Stimulated activated memory B cell treated with anti-CD40 and anti-IgM and Interleukin-4, amounts not matched to agents 10 μg/mL and 1 μg/mL and 100 μg/mL, for 72 hours (primary cell): ENCODE data around the gene NTRK3.

Experiments used
- ATAC-seq: fragments of 150-1000 bp; cut with Tn5 transposase; 2 replicates; pipeline ENCODE4 v1.10.0; 2021
- H3K27ac Mint-ChIP-seq: one replicate; pipeline ENCODE4 v1.8.0; 2022; ENCODE audit warnings: mild to moderate bottlenecking, mixed read lengths
- H3K27me3 Mint-ChIP-seq: one replicate; pipeline ENCODE4 v1.8.0; 2022; ENCODE audit warnings: mixed read lengths
- H3K36me3 Mint-ChIP-seq: one replicate; pipeline ENCODE4 v1.8.0; 2022; ENCODE audit warnings: mixed read lengths
- H3K4me1 Mint-ChIP-seq: one replicate; pipeline ENCODE4 v1.8.0; 2022; ENCODE audit warnings: mixed read lengths
- H3K4me3 Mint-ChIP-seq: one replicate; pipeline ENCODE4 v1.8.0; 2022; ENCODE audit warnings: mild to moderate bottlenecking, moderate library complexity, mixed read lengths
- H3K9me3 Mint-ChIP-seq: one replicate; pipeline ENCODE4 v1.8.0; 2022; ENCODE audit warnings: mixed read lengths

Gene NTRK3

GRCh38 chr15:88188300-88188699 is 68.2 kb downstream of the NTRK3 start:
- ATAC-seq: no peak
- no peak overlapping the region for H3K27ac Mint-ChIP-seq
- H3K36me3 Mint-ChIP-seq: no peaks in the 10 kb centered on the region
- peaks cover 39% of the 10 kb centered on the region for H3K27me3 Mint-ChIP-seq
- no peaks in the 10 kb centered on the region for H3K4me1 Mint-ChIP-seq
- no peak overlapping the region for H3K4me3 Mint-ChIP-seq
- H3K9me3 Mint-ChIP-seq: no peaks in the 10 kb centered on the region

GRCh38 chr15:88187195-88187594 is 69.3 kb downstream of the NTRK3 start:
- no peak for ATAC-seq
- Mint-ChIP-seq H3K27me3 (peaks cover 30% of the 10 kb centered on the region), H3K36me3 (no peaks in the 10 kb centered on the region), H3K4me3 (no peak overlapping the region), H3K9me3 (no peaks in the 10 kb centered on the region), H3K4me1 (no peaks in the 10 kb centered on the region), H3K27ac (no peak overlapping the region)

DNA sequence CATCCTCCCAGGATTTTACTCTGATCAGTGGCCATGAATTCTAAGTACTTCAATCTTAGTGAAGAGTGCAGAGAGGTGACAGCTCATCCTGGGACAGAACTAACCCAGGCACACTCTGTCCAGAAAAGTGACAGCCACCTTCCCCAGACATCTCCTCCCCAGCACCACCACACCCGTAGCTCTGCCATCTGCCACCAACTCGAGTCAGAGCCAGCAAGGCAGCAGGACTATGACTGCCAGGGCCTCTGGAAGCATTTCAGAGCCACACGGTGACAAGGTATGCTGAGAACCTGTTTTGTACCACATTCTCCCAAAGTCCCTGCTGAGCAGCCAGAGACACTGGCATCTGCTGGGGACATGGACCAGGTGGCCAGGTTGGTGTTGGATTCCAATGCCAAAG is 71.0 kb downstream of the NTRK3 start:
- ATAC-seq: no peak
- H3K36me3 Mint-ChIP-seq: no peaks in the 10 kb centered on the region
- H3K9me3 Mint-ChIP-seq: no peaks in the 10 kb centered on the region
- H3K27me3 Mint-ChIP-seq: peaks cover 28% of the 10 kb centered on the region
- no peak overlapping the region for H3K27ac Mint-ChIP-seq
- no peaks in the 10 kb centered on the region for H3K4me1 Mint-ChIP-seq
- H3K4me3 Mint-ChIP-seq: no peak overlapping the region

DNA sequence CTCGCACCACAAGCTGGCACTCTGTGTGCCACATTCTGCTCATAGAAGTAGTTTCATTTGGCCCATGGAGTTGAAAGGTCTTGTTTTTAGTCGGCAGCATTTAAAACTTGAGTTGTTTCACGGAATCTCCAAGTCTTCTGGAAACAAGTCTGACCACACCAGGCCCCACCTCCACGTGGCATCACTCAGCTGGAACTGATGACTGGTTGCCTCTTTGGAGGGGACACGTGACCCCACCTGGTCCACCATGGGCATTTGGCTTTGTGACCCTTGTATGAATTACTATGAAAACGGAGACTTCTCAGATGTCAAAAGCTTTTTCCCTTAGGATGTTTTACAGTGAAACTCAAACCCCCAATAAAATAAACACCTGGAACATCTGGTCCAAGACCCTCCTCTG is 74.9 kb downstream of the NTRK3 start:
- ATAC-seq: no peak
- Mint-ChIP-seq H3K27me3 (peaks cover 26% of the 10 kb centered on the region), H3K4me1 (peaks cover 23% of the 10 kb centered on the region), H3K36me3 (no peaks in the 10 kb centered on the region), H3K27ac (no peak overlapping the region), H3K4me3 (no peak overlapping the region), H3K9me3 (no peaks in the 10 kb centered on the region)

- H3K27ac Mint-ChIP-seq: peak overlapping the region; percentile 56
- H3K9me3 Mint-ChIP-seq: no peaks in the 10 kb centered on the region
- peaks cover 27% of the 10 kb centered on the region for H3K4me1 Mint-ChIP-seq
- H3K4me3 Mint-ChIP-seq: no peak overlapping the region
- peak; percentile 81 for ATAC-seq
- H3K27me3 Mint-ChIP-seq: peaks cover 12% of the 10 kb centered on the region
- H3K36me3 Mint-ChIP-seq: no peaks in the 10 kb centered on the region
These were observed 77.0 kb downstream of the NTRK3 start for GRCh38 chr15:88179562-88179961.

GRCh38 chr15:88178631-88179030 is 77.9 kb downstream of the NTRK3 start:
- peaks cover 29% of the 10 kb centered on the region for H3K4me1 Mint-ChIP-seq

GRCh38 chr15:88177451-88177850 is 79.1 kb downstream of the NTRK3 start:
- no peak for ATAC-seq
- H3K9me3 Mint-ChIP-seq: no peaks in the 10 kb centered on the region
- no peaks in the 10 kb centered on the region for H3K36me3 Mint-ChIP-seq
- H3K27me3 Mint-ChIP-seq: peaks cover 2% of the 10 kb centered on the region
- peaks cover 31% of the 10 kb centered on the region for H3K4me1 Mint-ChIP-seq
- no peak overlapping the region for H3K4me3 Mint-ChIP-seq
- no peak overlapping the region for H3K27ac Mint-ChIP-seq

More at GRCh38 chr15:88178631-88179030, 77.9 kb downstream of the NTRK3 start:
- H3K9me3 Mint-ChIP-seq: no peaks in the 10 kb centered on the region
- ATAC-seq: peak; percentile 80
- H3K27ac Mint-ChIP-seq: peak overlapping the region; percentile 56
- H3K27me3 Mint-ChIP-seq: peaks cover 2% of the 10 kb centered on the region
- peak overlapping the region; percentile 10 for H3K4me3 Mint-ChIP-seq
- no peaks in the 10 kb centered on the region for H3K36me3 Mint-ChIP-seq

DNA sequence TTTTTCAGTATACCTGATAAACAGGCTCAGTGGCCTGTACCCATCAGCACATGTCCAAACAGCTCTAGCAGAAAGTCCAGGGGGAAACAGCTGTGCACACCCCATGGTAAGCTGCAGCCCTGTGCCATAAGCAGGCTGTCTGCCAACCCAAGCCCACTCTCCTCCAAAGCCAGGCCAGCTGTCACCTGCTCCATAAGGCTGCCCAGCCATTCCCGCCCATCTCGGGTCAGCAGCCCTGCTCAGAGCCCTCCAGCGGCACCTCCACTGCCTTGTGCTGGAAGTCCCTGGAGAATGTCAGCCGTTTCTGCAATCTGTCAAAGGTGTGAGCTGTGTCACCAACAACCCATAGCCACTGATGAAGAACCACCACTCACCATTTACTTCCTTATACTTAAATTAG is 82.0 kb downstream of the NTRK3 start:
- peaks cover 6% of the 10 kb centered on the region for H3K27me3 Mint-ChIP-seq
- no peak for ATAC-seq
- no peak overlapping the region for H3K4me3 Mint-ChIP-seq
- H3K27ac Mint-ChIP-seq: no peak overlapping the region
- H3K9me3 Mint-ChIP-seq: no peaks in the 10 kb centered on the region
- no peaks in the 10 kb centered on the region for H3K36me3 Mint-ChIP-seq
- H3K4me1 Mint-ChIP-seq: peaks cover 33% of the 10 kb centered on the region

DNA sequence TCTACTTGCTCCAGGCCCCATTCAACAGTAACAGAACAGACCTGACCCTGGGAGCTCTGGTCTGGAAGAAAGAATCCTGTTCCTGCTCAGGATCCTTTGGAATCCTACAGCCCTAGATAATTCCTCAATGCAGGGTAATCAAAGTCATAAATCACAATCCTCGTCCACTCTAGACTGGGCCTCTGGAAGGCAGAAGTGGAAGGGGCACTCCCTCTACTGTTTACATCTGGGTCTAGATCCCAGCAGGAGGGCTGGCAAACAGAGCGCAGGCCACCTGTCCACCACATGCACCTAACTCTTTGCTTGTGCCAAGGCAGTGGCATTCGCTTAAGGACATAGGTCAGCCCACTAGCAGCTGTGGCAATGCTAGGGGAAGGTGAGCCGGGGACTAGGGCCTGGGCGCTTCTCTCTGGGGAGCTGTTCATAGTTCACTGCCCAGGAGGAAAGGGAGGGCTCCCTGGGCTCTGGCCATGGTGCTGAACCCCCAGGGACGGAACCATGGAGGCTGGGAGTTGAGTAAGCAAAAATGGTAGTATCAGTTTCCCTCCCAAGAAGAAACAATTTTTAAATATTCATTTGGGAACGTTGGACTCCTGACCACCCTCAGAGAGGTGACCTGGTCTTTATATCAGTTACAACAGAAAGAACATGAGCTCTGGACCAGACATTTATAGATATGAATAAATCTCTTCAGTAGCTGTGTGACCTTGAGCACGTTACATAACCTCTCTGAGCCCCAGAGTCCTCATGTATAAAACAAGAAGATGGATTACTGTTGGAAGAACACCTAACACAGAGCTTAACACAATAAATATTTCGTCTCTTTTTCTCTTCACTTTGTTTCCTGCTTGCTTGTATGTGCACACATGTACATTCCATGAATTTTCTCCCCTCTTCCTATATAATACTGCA is 90.2 kb downstream of the NTRK3 start:
- H3K27ac Mint-ChIP-seq: no peak overlapping the region
- H3K36me3 Mint-ChIP-seq: no peaks in the 10 kb centered on the region
- peak; percentile 75 for ATAC-seq
- no peaks in the 10 kb centered on the region for H3K4me1 Mint-ChIP-seq
- H3K27me3 Mint-ChIP-seq: peaks cover 14% of the 10 kb centered on the region
- H3K9me3 Mint-ChIP-seq: no peaks in the 10 kb centered on the region
- H3K4me3 Mint-ChIP-seq: no peak overlapping the region

- Mint-ChIP-seq H3K36me3 (no peaks in the 10 kb centered on the region), H3K27me3 (peaks cover 8% of the 10 kb centered on the region), H3K4me1 (no peaks in the 10 kb centered on the region), H3K4me3 (no peak overlapping the region), H3K9me3 (no peaks in the 10 kb centered on the region), H3K27ac (no peak overlapping the region)
- ATAC-seq: no peak
These were observed 94.9 kb downstream of the NTRK3 start for GRCh38 chr15:88161636-88162035.

GRCh38 chr15:88155310-88155709 is 101.2 kb downstream of the NTRK3 start:
- no peak overlapping the region for H3K4me3 Mint-ChIP-seq
- H3K9me3 Mint-ChIP-seq: no peaks in the 10 kb centered on the region
- H3K36me3 Mint-ChIP-seq: no peaks in the 10 kb centered on the region
- H3K4me1 Mint-ChIP-seq: no peaks in the 10 kb centered on the region
- ATAC-seq: no peak
- no peaks in the 10 kb centered on the region for H3K27me3 Mint-ChIP-seq
- H3K27ac Mint-ChIP-seq: no peak overlapping the region

- H3K27ac Mint-ChIP-seq: no peak overlapping the region
These were observed 103.9 kb downstream of the NTRK3 start for GRCh38 chr15:88152672-88153071.

GRCh38 chr15:88147760-88148159 is 108.8 kb downstream of the NTRK3 start:
- Mint-ChIP-seq H3K36me3 (no peaks in the 10 kb centered on the region), H3K4me1 (no peaks in the 10 kb centered on the region), H3K9me3 (no peaks in the 10 kb centered on the region), H3K4me3 (no peak overlapping the region), H3K27ac (no peak overlapping the region), H3K27me3 (no peaks in the 10 kb centered on the region)
- no peak for ATAC-seq

More at GRCh38 chr15:88152672-88153071, 103.9 kb downstream of the NTRK3 start:
- no peak for ATAC-seq
- H3K4me1 Mint-ChIP-seq: no peaks in the 10 kb centered on the region
- H3K27me3 Mint-ChIP-seq: no peaks in the 10 kb centered on the region
- no peak overlapping the region for H3K4me3 Mint-ChIP-seq
- H3K36me3 Mint-ChIP-seq: no peaks in the 10 kb centered on the region
- H3K9me3 Mint-ChIP-seq: no peaks in the 10 kb centered on the region

DNA sequence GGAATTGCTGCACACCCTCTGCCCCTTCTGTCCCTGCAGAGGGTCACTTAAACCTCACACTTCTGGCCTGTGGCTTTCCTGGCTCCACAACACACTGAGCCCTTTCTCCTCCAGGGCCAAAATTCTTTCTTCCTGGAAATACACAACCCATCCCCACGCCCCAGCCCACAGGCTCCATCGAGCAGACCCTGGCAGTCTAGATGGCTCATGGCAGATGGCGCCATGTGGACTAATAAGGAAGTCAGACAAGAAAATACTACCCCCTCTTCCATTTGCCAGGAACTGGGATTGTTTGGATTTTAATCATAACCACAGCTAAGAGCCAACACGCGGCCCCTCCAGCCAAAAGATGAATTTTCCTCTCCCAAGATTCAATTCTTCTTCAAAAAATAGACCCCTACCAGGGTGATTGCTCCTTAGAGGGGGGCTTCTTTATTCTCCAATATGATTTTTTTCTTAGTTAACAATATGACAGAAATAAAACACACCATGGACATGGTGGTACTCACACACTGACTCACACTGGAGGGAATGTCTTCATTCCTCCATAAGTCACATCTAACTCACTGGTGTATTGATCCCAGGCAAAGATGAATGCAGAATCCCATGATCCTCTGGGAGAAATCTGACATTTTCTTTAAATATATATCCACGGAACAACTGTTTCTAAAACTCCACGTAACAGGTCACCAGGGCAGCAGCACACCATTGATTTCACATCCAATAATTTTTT is 111.5 kb downstream of the NTRK3 start:
- Mint-ChIP-seq H3K27me3 (no peaks in the 10 kb centered on the region), H3K9me3 (no peaks in the 10 kb centered on the region), H3K27ac (no peak overlapping the region), H3K4me1 (no peaks in the 10 kb centered on the region), H3K36me3 (no peaks in the 10 kb centered on the region), H3K4me3 (no peak overlapping the region)
- no peak for ATAC-seq

GRCh38 chr15:88142121-88142520 is 114.4 kb downstream of the NTRK3 start:
- Mint-ChIP-seq H3K27ac (no peak overlapping the region), H3K4me3 (no peak overlapping the region), H3K36me3 (no peaks in the 10 kb centered on the region), H3K9me3 (peaks cover 3% of the 10 kb centered on the region), H3K4me1 (no peaks in the 10 kb centered on the region), H3K27me3 (peaks cover 12% of the 10 kb centered on the region)
- ATAC-seq: no peak
